Measurements from ENCODE around the gene AIF1. TPM values are rescaled to one million over a fixed set of nuclear protein-coding genes. Genes with fewer than 3 reads are reported as not detected.
A peak's percentile ranks its signal among the peaks of the same experiment; 100 is the strongest.

AIF1 gene
- total RNA-seq, 2 experiments from 2014 or later, result 16.3 to 22.0 TPM

GRCh38 chr6:31643818-31644454 lies 28.9 kb downstream of the AIF1 start:
- Histone ChIP-seq H2AFZ (ENCODE audit: low read length) (no peak overlapping the region), H3K36me3 (ENCODE audit: insufficient read depth, low read length) (peaks cover 94% of the 10 kb centered on the region), H3K27ac (ENCODE audit: low read depth, low read length, poor library complexity, severe bottlenecking) (no peak overlapping the region), H3K4me3 (ENCODE audit: low read depth, low read length, poor library complexity, severe bottlenecking) (no peak overlapping the region), H4K20me1 (ENCODE audit: insufficient read depth, low read length) (no peaks in the 10 kb centered on the region), H3K4me1 (ENCODE audit: insufficient read depth, low read length, poor library complexity, severe bottlenecking) (no peaks in the 10 kb centered on the region), H3K4me2 (ENCODE audit: low read length) (no peak overlapping the region), H3K9me2 (ENCODE audit: insufficient read depth, low read length) (no peaks in the 10 kb centered on the region), H3K79me2 (ENCODE audit: insufficient read depth, low read depth, low read length) (no peaks in the 10 kb centered on the region), H3K9me3 (ENCODE audit: low read length) (no peaks in the 10 kb centered on the region)
- intact Hi-C loops (cut with micrococcal nuclease; ENCODE audit: unreplicated experiment), result no loop called here
- no peak for DNase-seq (ENCODE audit: low spot score)
- BruUV-seq (replicated peaks), result no TSS peak
- ChIA-PET POLR2A (interaction anchor here (1.1 to 1.2 kb wide), 2 partner anchors 17 to 64 kb away, joined by 3 to 4 read pairs; no protein-coding TSS in a partner anchor), CTCF (ENCODE audit: unreplicated experiment) (no interaction called here)
- no peak for TF ChIP-seq CTCF (conservative IDR thresholded peaks at IDR 0.05; ENCODE audit: low read length)
- no peak for TF ChIP-seq EZH2phosphoT487 (IDR thresholded peaks at IDR 0.05; ENCODE audit: borderline replicate concordance, low read depth, low read length)

- no peak overlapping the region for H2AFZ ChIP-seq (ENCODE audit: low read length)
- no peak overlapping the region for H3K4me3 ChIP-seq (ENCODE audit: low read depth, low read length, poor library complexity, severe bottlenecking)
- no peak overlapping the region for H3K27ac ChIP-seq (ENCODE audit: low read depth, low read length, poor library complexity, severe bottlenecking)
- H4K20me1 ChIP-seq (ENCODE audit: insufficient read depth, low read length), result no peaks in the 10 kb centered on the region
- no TSS peak for BruUV-seq (replicated peaks)
- H3K9me3 ChIP-seq (ENCODE audit: low read length), result no peaks in the 10 kb centered on the region
- POLR2A ChIA-PET, result no interaction called here
- H3K79me2 ChIP-seq (ENCODE audit: insufficient read depth, low read depth, low read length), result peaks cover 10% of the 10 kb centered on the region
- CTCF ChIA-PET (ENCODE audit: unreplicated experiment), result no interaction called here
- H3K9me2 ChIP-seq (ENCODE audit: insufficient read depth, low read length), result no peaks in the 10 kb centered on the region
- intact Hi-C loops (cut with micrococcal nuclease; ENCODE audit: unreplicated experiment), result no loop called here
- no peak for DNase-seq (ENCODE audit: low spot score)
- H3K4me1 ChIP-seq (ENCODE audit: insufficient read depth, low read length, poor library complexity, severe bottlenecking), result no peaks in the 10 kb centered on the region
- H3K4me2 ChIP-seq (ENCODE audit: low read length), result no peak overlapping the region
- H3K36me3 ChIP-seq (ENCODE audit: insufficient read depth, low read length), result peaks cover 93% of the 10 kb centered on the region
- TF ChIP-seq EZH2phosphoT487 (IDR thresholded peaks at IDR 0.05; ENCODE audit: borderline replicate concordance, low read depth, low read length) (no peak), CTCF (conservative IDR thresholded peaks at IDR 0.05; ENCODE audit: low read length) (no peak)
These were observed 30.3 kb downstream of the AIF1 start for GRCh38 chr6:31645325-31645724.

GRCh38 chr6:31651602-31652191 lies 36.7 kb downstream of the AIF1 start:
- Histone ChIP-seq H3K27ac (ENCODE audit: low read depth, low read length, poor library complexity, severe bottlenecking) (peak overlapping the region; percentile 75), H3K4me3 (ENCODE audit: low read depth, low read length, poor library complexity, severe bottlenecking) (peak overlapping the region; percentile 76), H3K4me1 (ENCODE audit: insufficient read depth, low read length, poor library complexity, severe bottlenecking) (peaks cover 16% of the 10 kb centered on the region), H3K36me3 (ENCODE audit: insufficient read depth, low read length) (peaks cover 43% of the 10 kb centered on the region), H3K9me2 (ENCODE audit: insufficient read depth, low read length) (no peaks in the 10 kb centered on the region), H3K79me2 (ENCODE audit: insufficient read depth, low read depth, low read length) (peaks cover 32% of the 10 kb centered on the region), H3K4me2 (ENCODE audit: low read length) (peak overlapping the region; percentile 78), H3K9me3 (ENCODE audit: low read length) (no peaks in the 10 kb centered on the region), H2AFZ (ENCODE audit: low read length) (no peak overlapping the region), H4K20me1 (ENCODE audit: insufficient read depth, low read length) (0 out of 2 replicates have a peak, but pooled peaks cover 4% of the 10 kb centered on the region)
- no TSS peak for BruUV-seq (replicated peaks)
- TF ChIP-seq CTCF (conservative IDR thresholded peaks at IDR 0.05; ENCODE audit: low read length), result no peak
- TF ChIP-seq EZH2phosphoT487 (IDR thresholded peaks at IDR 0.05; ENCODE audit: borderline replicate concordance, low read depth, low read length), result no peak
- POLR2A ChIA-PET, result interaction anchor here (0.6 to 4.0 kb wide), 12 partner anchors 10 to 1675 kb away, joined by 3 to 19 read pairs (median 4); partner anchors contain the start of genes C6orf47, DDX39B and PRRC2A
- intact Hi-C loops (cut with micrococcal nuclease; ENCODE audit: unreplicated experiment), result loop anchor here (1.0 kb wide), 4 partner anchors 14 to 109 kb away; partner anchors contain the start of genes ATP6V1G2, DDX39B and PRRC2A
- no peak for DNase-seq (ENCODE audit: low spot score)
- CTCF ChIA-PET (ENCODE audit: unreplicated experiment), result no interaction called here

Data from OCI-LY7 (cell line).